HG03558 (cell line): ENCODE results near the gene NME9.

Experiments
- ATAC-seq: cut with Tn5 transposase; IDR thresholded peaks from one replicate; pipeline ENCODE4 v1.9.1; 2021; ENCODE audit warnings: moderate number of reproducible peaks; ENCODE audit not compliant: unreplicated experiment; ENCODE audit errors: extremely low read depth

The NME9 gene

DNA sequence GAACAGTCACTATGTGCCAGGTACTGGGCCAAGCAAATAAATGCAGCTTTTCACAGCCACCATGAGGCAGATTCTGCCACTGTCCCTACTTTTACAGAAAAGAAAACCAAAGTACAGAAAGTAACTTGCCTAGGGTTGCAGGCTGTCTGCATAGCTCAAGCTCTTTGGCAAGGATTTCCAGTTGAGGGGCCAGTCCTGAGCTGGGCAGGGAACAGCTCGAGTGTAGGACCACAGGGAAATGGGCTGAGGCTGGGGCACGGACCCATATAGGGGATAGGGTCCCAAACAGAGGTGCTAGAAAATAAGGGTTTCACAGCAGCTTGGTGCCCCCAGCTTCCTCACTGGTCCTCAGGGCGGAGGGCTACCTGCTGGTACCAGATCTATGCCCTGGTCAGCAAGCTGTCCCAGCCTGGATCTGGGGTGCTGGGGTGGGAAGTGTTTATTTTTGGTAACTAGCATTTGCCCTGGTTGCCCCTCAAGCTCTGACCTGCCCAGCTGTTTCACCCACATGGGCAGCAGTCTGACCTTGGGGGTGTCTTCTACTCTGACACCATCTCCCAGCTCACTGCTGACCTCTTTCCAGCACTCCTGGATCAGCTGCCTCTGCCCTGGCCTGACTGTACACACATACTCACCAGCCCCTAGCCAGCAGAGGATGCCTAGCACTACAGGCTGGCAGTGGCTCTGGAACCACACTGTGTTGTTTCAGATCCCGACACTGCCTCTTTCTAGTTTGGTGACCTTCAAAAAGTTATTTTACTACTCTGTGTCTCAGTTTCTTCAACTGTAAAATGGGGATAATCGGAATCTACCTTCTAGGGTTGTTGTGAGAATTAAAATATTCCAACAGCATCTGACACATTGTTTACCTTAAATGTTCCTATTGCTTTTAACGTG, 35.0 kb upstream of the NME9 start:
- ATAC-seq: no peak

DNA sequence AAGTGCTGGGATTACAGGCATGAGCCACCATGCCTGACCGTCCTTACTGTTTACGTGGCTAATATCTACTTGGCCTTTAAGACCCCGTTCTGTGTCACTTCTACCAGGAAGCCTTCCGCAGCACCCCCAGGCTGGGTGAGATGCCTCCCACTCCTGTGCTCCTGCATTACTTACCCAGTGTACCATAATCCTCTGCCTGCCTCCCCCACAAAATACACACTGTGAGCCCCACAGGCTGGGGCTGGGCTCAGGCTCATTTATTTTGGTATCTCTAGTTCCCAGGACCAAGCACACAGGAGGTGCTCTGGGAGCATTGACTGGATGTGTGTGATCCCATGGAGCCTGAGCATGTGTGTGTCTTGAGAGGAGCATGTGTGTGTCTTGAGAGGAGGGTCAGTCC, 33.7 kb upstream of the NME9 start:
- ATAC-seq: no peak

DNA sequence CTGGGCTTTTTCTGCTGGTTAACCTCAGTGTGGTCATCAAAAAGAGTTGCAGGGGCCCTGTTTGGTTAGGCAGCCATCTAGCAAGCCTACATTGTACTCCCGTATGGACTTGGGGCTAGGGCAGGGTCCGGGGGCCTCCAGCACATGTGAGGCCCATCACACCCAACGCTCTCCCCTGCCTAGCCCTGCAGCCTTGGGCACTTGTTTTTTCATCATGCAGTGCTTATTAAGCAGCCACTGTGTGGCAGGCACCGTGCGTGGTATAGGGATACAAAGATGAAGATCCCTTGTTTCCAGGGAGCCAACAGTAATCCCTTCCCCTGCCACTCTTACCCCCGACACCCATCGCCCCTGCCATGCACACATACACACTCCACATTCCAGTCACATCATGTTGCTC, 32.9 kb upstream of the NME9 start:
- ATAC-seq: no peak

DNA sequence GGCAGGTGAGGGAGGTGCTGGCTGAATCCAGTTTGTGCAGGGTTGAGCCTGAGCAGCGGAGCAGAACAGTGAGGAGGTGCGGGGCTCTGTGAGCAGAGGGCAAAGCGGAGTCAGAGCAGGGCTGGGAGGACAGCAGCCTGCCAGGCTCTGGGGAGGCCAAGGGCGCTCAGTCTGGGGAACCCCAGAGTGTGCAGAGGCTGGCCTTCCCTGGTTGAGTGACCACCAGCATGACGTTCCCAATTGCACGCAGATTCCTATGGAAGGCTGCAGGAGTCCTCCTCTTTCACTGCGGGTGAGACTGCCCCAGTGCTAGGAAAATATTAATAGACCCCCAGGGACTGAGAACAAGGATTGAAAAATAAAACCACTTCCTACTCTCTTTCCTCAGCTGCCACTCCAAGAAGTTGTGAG, 31.9 kb upstream of the NME9 start:
- ATAC-seq: no peak

DNA sequence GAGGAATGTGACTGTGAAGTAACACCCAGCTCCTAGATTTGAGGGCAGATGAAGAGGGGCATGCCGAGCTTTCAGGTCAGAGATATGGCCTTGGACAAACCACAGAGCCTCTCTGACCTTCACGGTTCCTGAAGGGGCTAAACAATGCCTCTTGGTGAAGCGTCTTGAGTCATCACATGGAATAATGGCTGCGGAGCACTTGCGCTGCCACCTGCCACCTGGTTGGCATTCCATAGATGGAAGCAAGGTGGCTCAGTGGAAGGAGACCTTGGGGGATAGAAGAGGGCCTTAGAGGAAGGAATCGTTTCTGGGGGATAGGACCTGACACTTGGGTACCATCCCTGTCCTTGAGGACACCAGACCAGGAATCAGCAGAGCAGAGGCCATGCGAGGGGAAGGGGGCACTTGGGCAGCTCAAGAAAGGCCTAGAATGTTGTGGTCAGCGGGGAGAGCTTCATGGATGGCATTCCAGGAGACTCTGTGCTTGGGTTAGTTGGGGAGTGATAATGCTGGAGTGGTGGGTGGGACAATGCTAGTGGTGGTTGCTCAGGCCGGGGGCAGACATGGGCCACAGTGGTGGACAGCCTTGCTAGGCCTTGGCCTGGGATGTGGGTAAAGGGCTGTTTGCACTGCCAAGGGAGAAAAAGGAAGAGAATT, 31.3 kb upstream of the NME9 start:
- no peak for ATAC-seq

DNA sequence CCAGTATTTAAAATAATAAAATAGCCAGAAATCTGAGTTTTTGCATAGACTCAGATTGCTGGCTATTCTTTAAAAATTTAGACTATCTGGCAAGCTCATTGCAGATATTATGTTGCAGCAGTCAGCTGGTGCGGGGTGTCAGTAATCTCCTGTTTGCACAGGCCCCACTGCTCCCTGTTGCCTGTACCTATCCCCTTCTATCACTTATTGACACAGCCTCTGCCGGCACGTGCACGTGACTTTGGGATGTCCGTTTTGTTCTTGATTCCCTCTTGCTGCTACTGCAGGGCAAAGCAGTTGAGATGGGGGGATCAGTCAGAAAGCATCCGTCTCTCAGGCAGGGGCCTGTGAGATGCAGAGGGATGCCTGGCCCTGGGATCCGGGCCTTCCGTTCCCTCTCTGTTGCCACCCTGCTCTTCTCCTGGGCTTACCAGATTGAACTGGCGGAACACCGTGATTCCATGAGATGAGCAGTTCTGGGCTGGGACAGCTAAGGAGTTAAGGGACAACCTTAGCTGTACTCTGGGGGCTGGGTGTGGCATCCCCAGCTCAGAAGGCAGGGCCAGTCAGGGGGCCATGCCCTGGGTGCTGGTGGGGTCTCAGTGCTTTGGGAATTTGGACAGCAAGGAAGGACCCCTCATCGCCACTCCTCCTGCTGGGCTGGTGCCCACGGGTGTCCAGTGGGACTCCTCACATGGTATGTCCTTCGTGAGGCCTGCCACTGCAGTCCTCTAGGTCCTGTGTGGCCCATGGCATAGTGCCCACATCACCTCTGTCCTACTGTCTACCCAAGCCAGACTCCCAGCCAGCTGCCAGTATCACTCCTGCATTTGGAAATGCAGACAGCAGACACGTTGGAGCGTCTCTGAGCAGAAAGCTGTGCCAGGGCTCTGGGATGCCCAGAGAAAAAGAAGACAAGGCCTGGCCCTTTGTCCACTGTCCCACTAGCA, 30.5 kb upstream of the NME9 start:
- ATAC-seq: no peak

DNA sequence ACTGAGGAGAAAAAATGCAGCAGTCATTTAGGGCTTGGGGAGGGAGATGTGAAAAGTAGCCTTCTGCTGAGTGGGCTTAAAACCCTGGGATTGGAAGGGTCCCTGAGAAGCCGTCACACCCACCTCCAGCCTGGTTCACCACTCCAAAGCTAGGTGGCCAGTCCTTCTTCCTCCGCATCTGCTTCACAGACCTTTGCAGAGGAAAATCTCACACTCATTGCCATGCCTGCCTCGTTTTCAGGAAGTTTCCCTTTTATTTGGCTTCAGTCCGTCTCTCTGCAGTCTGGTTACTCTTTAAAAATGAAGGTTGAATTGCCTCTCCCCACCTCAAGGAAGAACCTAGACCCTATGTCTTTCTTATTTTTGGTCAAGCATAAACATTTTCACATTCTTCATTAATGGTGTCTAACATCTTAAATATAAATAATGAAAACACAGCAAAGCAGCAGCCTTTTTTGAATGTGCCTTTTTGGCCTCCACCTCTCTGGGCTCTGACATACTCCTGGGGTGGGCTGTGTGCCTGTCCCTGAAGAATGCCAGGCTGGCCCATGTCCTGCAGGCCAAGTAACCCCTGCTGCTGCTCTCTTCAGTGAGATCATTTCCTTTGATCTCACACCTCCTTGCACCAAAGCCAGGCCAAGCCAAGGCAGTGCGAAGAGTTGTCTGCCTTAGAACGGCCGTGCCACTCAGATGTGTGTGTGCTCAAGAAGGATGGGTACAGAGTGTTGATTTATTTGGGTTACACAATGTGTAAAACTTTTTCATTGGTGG, 29.7 kb upstream of the NME9 start:
- ATAC-seq: no peak

DNA sequence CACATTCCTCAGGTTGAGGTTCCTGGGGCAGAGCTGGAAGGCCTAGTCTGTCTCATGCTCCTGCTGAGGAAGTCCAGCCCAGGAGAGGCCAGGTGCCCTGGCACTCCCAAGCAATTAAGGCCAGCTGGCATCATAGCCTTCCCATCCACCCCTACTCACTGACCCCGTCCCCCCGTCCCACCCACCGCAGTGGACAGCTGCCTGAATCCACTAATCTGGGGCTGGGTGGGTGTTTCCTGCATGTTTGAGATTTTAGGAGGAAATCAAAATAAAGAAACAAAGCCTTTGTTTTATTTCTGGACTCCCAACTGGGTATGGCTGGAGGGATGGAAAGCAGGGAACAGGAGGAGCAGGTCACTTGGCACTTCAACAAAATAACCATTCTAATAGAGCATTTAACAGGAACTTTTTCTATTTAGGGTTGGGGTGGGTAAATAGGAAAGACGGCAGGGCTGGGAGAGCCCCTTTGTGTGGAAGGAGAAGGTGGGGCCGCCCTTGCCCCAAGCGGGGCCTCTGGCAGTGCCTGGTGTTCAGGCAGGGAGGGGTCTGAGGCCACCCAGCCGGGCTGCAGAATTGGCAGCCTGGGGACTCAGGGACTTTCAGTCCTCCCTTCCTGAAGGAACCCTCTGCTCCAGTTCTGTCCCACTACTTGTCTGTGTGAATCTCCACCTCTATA, 27.2 kb upstream of the NME9 start:
- ATAC-seq: no peak

DNA sequence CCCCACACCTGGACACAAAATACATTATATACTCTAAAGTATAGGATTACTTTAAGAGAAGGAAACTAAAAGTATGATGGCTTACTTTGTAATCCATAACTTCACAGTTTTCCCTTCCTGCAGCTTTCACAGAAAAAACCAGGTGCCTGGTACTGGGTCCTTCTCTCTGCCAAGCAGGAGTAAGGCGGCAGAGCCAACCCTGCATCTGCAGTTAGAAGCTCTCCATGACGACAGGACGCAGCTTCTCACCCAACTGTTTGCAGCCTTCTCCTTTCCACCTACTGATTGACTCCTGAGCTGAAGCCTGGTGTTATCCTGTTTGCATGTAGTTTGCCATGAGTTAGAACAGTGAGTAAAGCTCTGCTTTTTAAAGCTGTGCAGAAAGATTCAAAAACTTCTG, 25.4 kb upstream of the NME9 start:
- no peak for ATAC-seq

DNA sequence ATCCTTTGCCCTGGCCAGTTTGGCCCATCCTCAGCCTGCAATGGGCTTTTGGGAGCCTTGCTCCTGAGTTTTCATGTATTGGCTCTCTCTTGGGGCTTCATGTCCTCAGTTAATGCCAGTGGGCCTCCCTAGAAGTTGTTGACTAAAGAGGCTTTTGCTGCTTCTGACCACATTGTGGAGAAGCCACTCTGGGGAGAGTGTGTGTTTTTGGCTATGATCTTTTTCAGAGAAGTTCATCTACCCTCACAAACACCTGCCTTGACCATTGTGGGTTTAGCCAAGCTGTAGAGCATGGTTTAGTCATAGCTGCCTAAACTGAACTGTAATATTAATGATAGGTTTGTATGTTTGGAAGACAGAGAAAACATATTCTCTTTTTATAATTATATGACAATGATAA, 24.7 kb upstream of the NME9 start:
- no peak for ATAC-seq

DNA sequence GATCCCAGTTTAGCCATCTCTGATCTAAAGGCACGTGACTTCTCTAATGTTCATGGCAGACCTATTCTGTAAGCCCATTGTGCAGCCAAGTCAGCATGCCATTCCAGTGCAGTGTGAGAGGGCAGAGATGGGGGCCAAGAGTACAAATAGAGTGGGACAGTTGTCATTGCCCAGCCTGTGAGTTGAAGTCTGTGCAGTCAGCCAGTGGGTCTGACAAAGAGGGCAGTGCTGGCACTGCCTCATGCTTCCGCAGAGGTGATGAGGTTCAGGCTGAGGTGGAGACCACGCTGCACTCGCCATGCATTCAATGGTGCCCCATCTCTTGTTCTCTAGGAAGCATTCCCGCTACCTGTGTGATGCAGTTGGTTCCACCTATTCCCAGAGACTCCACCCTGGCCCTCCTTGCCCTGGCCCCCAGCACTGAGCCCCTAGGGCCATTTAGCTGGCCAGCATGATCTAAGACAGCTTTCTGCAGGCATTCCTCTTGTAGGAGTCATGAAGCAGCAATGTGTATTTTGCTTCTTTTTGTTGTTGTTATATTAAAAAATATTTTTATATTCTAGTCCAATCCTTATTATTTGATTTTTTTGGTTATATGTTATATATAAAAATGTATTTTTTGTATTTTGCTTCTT, 22.4 kb upstream of the NME9 start:
- no peak for ATAC-seq

DNA sequence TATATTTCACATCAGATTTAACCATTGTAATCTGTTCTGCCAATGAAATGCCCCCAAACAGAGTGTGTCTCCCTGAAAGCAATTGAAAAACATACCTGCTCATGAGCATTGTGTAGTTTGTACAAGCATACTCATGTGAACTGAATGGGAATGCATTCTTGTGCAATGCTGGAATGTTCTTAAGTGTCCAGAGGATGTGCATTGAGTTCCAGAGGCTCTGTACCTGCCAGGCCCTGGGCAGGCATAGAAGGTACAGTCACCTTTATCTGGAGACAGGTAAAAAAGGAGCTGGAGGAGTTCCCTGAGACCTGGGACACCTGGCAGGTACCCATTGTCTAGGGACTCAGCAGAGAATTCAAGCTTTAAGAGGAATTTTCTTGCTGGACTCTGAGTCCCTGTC, 21.5 kb upstream of the NME9 start:
- no peak for ATAC-seq

DNA sequence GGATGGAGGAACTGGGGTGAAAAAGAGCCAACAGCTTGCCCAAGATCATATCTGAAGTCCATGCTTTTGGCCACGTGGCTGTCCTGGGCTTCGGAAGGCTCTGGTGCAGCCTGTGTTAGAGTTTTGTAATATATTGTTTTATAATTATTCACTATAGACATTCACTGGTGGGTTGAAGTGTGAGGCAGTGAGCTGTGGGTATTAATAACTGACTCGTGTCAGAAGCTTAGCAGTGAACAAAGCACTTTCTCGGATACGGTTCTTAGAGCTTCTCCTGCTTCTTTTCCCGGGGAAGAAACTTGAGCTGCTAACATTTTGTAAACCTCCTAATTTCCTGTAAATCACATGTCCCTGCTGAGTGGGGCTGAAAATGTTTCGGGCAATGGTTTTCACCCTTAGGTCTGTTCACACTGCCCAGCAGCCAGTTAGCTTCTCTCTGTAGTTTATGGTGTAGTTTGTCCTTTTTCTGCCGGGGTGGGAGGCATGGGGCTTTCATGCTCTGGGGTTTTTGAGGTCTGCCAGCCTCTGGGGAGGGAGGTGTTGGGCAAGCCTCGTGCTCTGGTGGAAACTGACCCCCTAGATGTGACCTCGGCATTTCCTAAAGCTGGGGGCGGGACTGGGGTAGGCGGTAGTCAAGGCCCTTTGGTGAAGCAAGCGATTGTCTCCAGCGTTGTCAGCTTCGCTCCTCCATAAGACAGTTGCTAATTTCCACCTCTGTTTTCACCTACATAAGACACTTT, 20.4 kb upstream of the NME9 start:
- no peak for ATAC-seq

DNA sequence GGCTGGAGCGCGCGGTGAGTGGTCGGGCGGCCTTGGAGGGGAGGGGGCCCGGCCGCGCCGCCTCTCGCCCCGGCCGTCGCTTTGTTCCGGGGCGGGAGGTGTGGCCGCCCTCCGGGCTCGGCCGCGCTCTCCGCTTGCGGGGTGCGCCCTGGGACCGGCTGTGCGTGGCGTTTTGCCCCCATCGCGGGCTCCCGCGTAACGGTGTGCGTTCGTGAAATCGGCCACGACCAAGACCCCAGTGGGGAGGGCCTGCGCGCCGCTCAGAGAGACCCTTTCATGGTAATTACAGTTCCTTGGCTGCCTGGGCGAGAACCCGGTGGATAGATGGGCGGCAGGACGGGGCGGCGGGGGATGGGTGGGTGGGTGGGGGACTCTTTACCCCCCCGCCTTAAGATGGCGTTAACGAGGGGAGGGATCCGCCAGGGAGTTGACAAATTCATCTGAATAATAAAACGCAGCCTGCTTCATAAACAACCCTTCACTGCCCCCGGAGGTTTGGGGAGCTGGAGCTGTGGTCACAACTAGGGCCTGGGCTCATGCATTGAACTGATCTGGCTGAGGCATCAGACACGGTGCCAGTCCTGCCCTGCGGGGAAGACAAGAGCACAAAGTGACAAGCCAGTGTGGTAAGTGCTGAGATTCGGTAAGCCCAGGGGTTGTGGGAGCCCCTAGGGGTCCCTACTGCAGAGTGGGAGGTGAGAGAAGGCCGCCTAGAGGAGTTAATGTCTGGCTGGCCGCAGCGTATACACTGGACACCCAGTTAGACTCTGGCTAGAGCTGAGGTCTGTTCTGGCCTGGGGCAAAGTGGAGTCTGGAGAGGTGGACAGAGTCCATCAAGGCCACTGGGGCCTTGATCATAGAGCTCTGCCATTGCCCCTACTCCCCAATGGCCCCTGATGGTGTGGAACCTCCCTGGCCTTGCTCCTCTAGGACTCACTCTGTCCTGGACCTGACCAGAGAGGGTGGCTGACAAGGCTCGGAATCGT, 19.4 kb upstream of the NME9 start:
- no peak for ATAC-seq

DNA sequence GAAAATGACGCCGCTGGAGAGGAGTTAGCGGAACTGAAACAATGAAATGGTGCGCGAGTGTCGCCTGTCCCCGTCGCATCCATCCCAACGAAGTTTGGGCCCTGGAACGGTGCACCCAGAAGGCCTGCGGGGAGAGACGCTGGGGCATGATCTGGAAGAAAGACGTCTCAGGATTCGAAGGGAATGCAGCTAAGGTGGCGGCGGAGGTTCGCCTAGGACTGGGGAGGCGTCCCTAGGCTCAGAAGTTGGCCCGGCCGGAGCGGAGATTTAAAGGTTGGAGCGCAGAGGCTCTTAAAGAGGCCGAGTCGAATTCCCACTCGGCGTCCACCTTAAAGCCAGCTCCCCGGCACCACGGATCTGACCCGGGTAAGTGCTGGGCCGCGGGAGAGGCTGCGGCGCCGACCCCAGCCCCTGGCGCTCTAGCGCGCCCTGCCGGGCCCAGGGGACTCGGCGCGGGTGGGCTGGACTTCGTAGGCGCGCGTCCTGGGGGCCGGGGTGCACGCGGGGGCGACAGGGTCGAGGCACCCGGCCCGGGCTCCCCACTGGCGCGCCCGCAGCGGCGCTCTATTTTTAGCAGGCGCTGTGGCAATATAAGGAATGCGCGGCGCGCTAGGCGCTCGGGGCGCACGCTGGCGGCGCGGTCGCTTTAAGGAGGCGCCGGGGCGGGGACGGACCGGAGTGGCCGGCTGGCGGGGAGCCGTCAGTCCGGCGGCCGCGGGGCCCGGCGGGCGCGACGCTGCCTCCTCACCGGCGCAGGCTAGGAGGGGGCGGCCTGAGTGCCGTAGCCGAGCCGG, 18.5 kb upstream of the NME9 start, which contains the start of gene MRAS:
Gene MRAS (plus strand): TSS at position 620 of the 794 bp plus-strand sequence. CDS start 24,305 bp downstream, outside the sequence.
- ATAC-seq: no peak

DNA sequence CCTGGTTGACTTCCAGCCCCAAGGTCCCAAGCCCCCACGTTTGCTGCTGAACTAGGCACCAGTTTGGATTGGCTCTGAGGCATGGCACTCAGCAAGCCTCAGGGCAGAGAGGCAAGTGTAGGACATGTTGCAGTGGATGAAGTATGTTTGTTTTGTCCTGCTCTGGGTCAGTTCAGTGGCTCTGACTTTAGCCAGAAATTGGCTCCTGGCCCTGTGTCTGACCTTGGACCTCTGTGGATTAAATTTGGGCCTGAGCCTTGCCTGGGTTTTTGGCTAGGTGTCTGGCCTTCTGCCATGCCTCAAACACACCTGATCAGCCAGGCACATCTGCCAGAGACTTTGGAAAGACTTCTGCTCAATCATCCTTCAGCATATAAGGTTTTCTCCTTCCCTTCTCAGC, 15.1 kb upstream of the NME9 start:
- no peak for ATAC-seq
